T-cell (primary cell): ENCODE data around the gene MMP23B. TPM values are rescaled to one million over a fixed set of nuclear protein-coding genes. Genes with fewer than 3 reads are reported as not detected.
"Not testable (repeated sequence)": the region's sequence is repeated elsewhere in the genome, so short reads cannot be mapped to it uniquely, and the experiment has no call there.

Source experiments
- ATAC-seq, 4 experiments: fragments of 200-7000 bp in 3 of 4; fragments of 150-1000 bp in 1 of 4; cut with Tn5 transposase; replicated peaks in 1 of 4; 1 replicate in 3 of 4; 2 replicates in 1 of 4; pipeline ENCODE4 v1.10.0; 2021; ENCODE audit warnings: moderate library complexity in 3 of 4, mild to moderate bottlenecking in 2 of 4, moderate number of reproducible peaks in 1 of 4
- CTCF ChIA-PET, 2 donors: fragments of 300-600 bp; sonication (Branson Sonifier 250); formaldehyde crosslinking; loops; one replicate each; lab custom pipeline; 2022; ENCODE audit warnings: antibody characterized with exemption in 2 of 2; lab: Charles Lee
- POLR2A ChIA-PET, 2 donors: fragments of 300-600 bp; sonication (Branson Sonifier 250); formaldehyde crosslinking; loops; one replicate each; lab custom pipeline; 2022; ENCODE audit warnings: antibody characterized with exemption in 2 of 2; lab: Charles Lee
- DNase-seq, 35 experiments: peaks; one replicate each; pipeline versions ENCODE4 v3.0.0 to v3.0.0-alpha.2; 2013 to 2023
- H3K27ac ChIP-seq: one replicate; pipeline ENCODE4 v1.5.1; 2013; ENCODE audit warnings: low read length
- H3K27me3 ChIP-seq, 2 experiments: replicated peaks in 1 of 2; 1 replicate in 1 of 2; 2 replicates in 1 of 2; pipeline versions ENCODE4 v1.6.1 to v1.7.0; 2013; ENCODE audit warnings: low read length in 1 of 2, mixed read lengths in 1 of 2; ENCODE audit not compliant: control insufficient read depth in 2 of 2, insufficient read depth in 2 of 2; ENCODE audit errors: extremely low read depth in 1 of 2
- H3K36me3 ChIP-seq, 2 donors: 1 replicate in 1 of 2; 2 replicates in 1 of 2; pipeline versions ENCODE4 v1.6.1 to v1.7.0; 2013; ENCODE audit warnings: low read length in 1 of 2; ENCODE audit not compliant: control insufficient read depth in 2 of 2, insufficient read depth in 1 of 2; ENCODE audit errors: extremely low read depth in 1 of 2
- H3K4me1 ChIP-seq, 2 experiments: 1 replicate in 1 of 2; 2 replicates in 1 of 2; pipeline versions ENCODE4 v1.6.1 to v1.7.0; 2013; ENCODE audit warnings: low read length in 2 of 2, mixed read lengths in 1 of 2; ENCODE audit not compliant: insufficient read depth in 2 of 2, control insufficient read depth in 1 of 2; ENCODE audit errors: extremely low read depth in 1 of 2
- H3K4me3 ChIP-seq, 2 donors: 1 replicate in 1 of 2; 2 replicates in 1 of 2; pipeline versions ENCODE4 v1.5.1 to v1.7.0; 2013; ENCODE audit warnings: mild to moderate bottlenecking in 2 of 2, low read length in 1 of 2, moderate library complexity in 1 of 2; ENCODE audit not compliant: control insufficient read depth in 1 of 2; ENCODE audit errors: extremely low read depth in 1 of 2
- H3K9me3 ChIP-seq: 2 replicates; pipeline ENCODE4 v1.7.0; 2013
- H3K27ac Mint-ChIP-seq, 2 donors: one replicate each; pipeline ENCODE4 v1.8.0; 2020 to 2021; ENCODE audit warnings: mild to moderate bottlenecking in 2 of 2, mixed read lengths in 2 of 2
- H3K27me3 Mint-ChIP-seq, 2 donors: one replicate each; pipeline ENCODE4 v1.8.0; 2021 to 2022; ENCODE audit warnings: mixed read lengths in 2 of 2
- H3K36me3 Mint-ChIP-seq: one replicate; pipeline ENCODE4 v1.8.0; 2021; ENCODE audit warnings: mixed read lengths
- H3K4me1 Mint-ChIP-seq, 3 donors: one replicate each; pipeline ENCODE4 v1.8.0; 2020 to 2022; ENCODE audit warnings: mixed read lengths in 3 of 3, mild to moderate bottlenecking in 1 of 3
- H3K4me3 Mint-ChIP-seq, 3 donors: one replicate each; pipeline ENCODE4 v1.8.0; 2020 to 2022; ENCODE audit warnings: mild to moderate bottlenecking in 3 of 3, mixed read lengths in 3 of 3, moderate library complexity in 3 of 3
- H3K9me3 Mint-ChIP-seq, 3 donors: one replicate each; pipeline ENCODE4 v1.8.0; 2020 to 2022; ENCODE audit warnings: mixed read lengths in 3 of 3
- WGBS: methylation state at CpG from one replicate; pipeline ENCODE4 v1.1.5; 2013; ENCODE audit warnings: missing lambda C conversion rate; ENCODE audit not compliant: insufficient coverage; 5-methylcytosine and 5-hydroxymethylcytosine counted together
- total RNA-seq, 35 experiments: library from RNA in 6 of 35; stranded (reverse) in 6 of 35; fragments of 120-200 nt in 1 of 35; gene quantifications; one replicate each; pipeline versions ENCODE4 v1.2.1 to v1.2.4 and lab custom pipeline; 2013 to 2026

The MMP23B gene
- total RNA-seq, 5 donors from 2014 or later (not counting 1 experiment from before 2014, with no cell fraction given): 4.8 to 11.2 (median 6.8) TPM

GRCh38 chr1:1662830-1663560 is 31.0 kb downstream of the MMP23B start:
- H3K4me3 ChIP-seq, H3K27me3 ChIP-seq, DNase-seq, H3K4me3 Mint-ChIP-seq, H3K27ac Mint-ChIP-seq, POLR2A ChIA-PET, H3K9me3 Mint-ChIP-seq, CTCF ChIA-PET, H3K27me3 Mint-ChIP-seq, ATAC-seq, H3K9me3 ChIP-seq: not testable (repeated sequence)
- H3K36me3 ChIP-seq: peaks cover 7 to 24% of the 10 kb centered on the region in 2 donors
- WGBS: no CpG with 5 or more reads among the region's 15 CpGs
- H3K27ac ChIP-seq: peak overlapping the region; percentile 38
- peaks cover 0 to 18% of the 10 kb centered on the region in 2 experiments for H3K4me1 ChIP-seq
- peaks cover 18% of the 10 kb centered on the region for H3K36me3 Mint-ChIP-seq
- H3K4me1 Mint-ChIP-seq: peaks cover 5 to 20% (median 5%) of the 10 kb centered on the region in 3 donors

GRCh38 chr1:1664318-1664717 is 32.3 kb downstream of the MMP23B start:
- H3K27ac ChIP-seq, ATAC-seq, H3K4me3 ChIP-seq, H3K27ac Mint-ChIP-seq, CTCF ChIA-PET, H3K27me3 ChIP-seq, H3K9me3 Mint-ChIP-seq, H3K9me3 ChIP-seq, H3K27me3 Mint-ChIP-seq, H3K4me3 Mint-ChIP-seq, DNase-seq, POLR2A ChIA-PET: not testable (repeated sequence)
- Mint-ChIP-seq H3K4me1 (peaks cover 0 to 13% (median 1%) of the 10 kb centered on the region in 3 donors), H3K36me3 (peaks cover 22% of the 10 kb centered on the region)
- peaks cover 7 to 34% of the 10 kb centered on the region in 2 donors for H3K36me3 ChIP-seq
- no CpG with 5 or more reads among the region's 11 CpGs for WGBS
- peaks cover 0 to 15% of the 10 kb centered on the region in 2 experiments for H3K4me1 ChIP-seq

GRCh38 chr1:1664941-1665814 is 33.2 kb downstream of the MMP23B start:
- peaks cover 0 to 11% of the 10 kb centered on the region in 2 experiments for H3K4me1 ChIP-seq

GRCh38 chr1:1665815-1666251 is 33.9 kb downstream of the MMP23B start:
- Mint-ChIP-seq H3K4me3 (no peak overlapping the region), H3K27ac (no peak overlapping the region), H3K36me3 (peaks cover 31% of the 10 kb centered on the region), H3K9me3 (no peaks in the 10 kb centered on the region), H3K27me3 (no peaks in the 10 kb centered on the region), H3K4me1 (peaks cover 0 to 12% (median 1%) of the 10 kb centered on the region in 3 donors)
- Histone ChIP-seq H3K4me1 (peaks cover 0 to 11% of the 10 kb centered on the region in 2 experiments), H3K27ac (no peak overlapping the region), H3K36me3 (peaks cover 7 to 46% of the 10 kb centered on the region in 2 donors), H3K9me3 (no peaks in the 10 kb centered on the region), H3K4me3 (no peak overlapping the region), H3K27me3 (no peaks in the 10 kb centered on the region)
- ChIA-PET CTCF (interaction anchor here in 1 of 2 donors (1.2 to 1.4 kb wide), 2 partner anchors 13 to 63 kb away, joined by 4 to 5 read pairs; no protein-coding TSS in a partner anchor), POLR2A (no interaction called here)
- peak in 1 of 4 experiments; percentile 39 for ATAC-seq
- DNase-seq: peak in 7 of 35 experiments; percentile 13 to 44 (median 26)
- WGBS: 89% methylated on average over 23 of the region's 25 CpGs

More at GRCh38 chr1:1664941-1665814, 33.2 kb downstream of the MMP23B start:
- DNase-seq: no peak
- no peak for ATAC-seq
- WGBS: 92% methylated on average over 24 of the region's 27 CpGs
- Mint-ChIP-seq H3K27me3 (no peaks in the 10 kb centered on the region), H3K36me3 (peaks cover 30% of the 10 kb centered on the region), H3K9me3 (no peaks in the 10 kb centered on the region), H3K4me3 (no peak overlapping the region), H3K4me1 (peaks cover 0 to 12% (median 1%) of the 10 kb centered on the region in 3 donors), H3K27ac (no peak overlapping the region)
- CTCF ChIA-PET: interaction anchor here in 1 of 2 donors (1.2 to 1.4 kb wide), 2 partner anchors 13 to 64 kb away, joined by 4 to 5 read pairs; no protein-coding TSS in a partner anchor
- POLR2A ChIA-PET: no interaction called here
- H3K36me3 ChIP-seq: peaks cover 7 to 43% of the 10 kb centered on the region in 2 donors
- no peak overlapping the region for H3K27ac ChIP-seq
- H3K9me3 ChIP-seq: no peaks in the 10 kb centered on the region
- no peaks in the 10 kb centered on the region for H3K27me3 ChIP-seq
- no peak overlapping the region for H3K4me3 ChIP-seq

GRCh38 chr1:1666526-1666925 is 34.6 kb downstream of the MMP23B start:
- POLR2A ChIA-PET: no interaction called here
- H3K4me1 Mint-ChIP-seq: peaks cover 0 to 9% (median 1%) of the 10 kb centered on the region in 3 donors
- peaks cover 0 to 11% of the 10 kb centered on the region in 2 experiments for H3K4me1 ChIP-seq
- peaks cover 36% of the 10 kb centered on the region for H3K36me3 Mint-ChIP-seq
- H3K27me3 Mint-ChIP-seq: no peaks in the 10 kb centered on the region
- CTCF ChIA-PET: no interaction called here
- H3K27me3 ChIP-seq: no peaks in the 10 kb centered on the region
- WGBS: 90% methylated on average over 3 of the region's 15 CpGs
- no peak overlapping the region for H3K27ac Mint-ChIP-seq
- ATAC-seq (no peak), DNase-seq (no peak)
- no peak overlapping the region for H3K4me3 Mint-ChIP-seq
- H3K36me3 ChIP-seq: peaks cover 7 to 53% of the 10 kb centered on the region in 2 donors
- H3K27ac ChIP-seq: no peak overlapping the region
- H3K9me3 Mint-ChIP-seq: no peaks in the 10 kb centered on the region
- no peak overlapping the region for H3K4me3 ChIP-seq
- no peaks in the 10 kb centered on the region for H3K9me3 ChIP-seq
